ENCODE data around the gene SUFU. TPM values are rescaled to one million over a fixed set of nuclear protein-coding genes. Genes with fewer than 3 reads are reported as not detected.

SUFU gene
- total and polyA plus RNA-seq, 2 of the 4 experiments (the other 2 are of a cell fraction): 2.2 to 11.0 TPM

DNA sequence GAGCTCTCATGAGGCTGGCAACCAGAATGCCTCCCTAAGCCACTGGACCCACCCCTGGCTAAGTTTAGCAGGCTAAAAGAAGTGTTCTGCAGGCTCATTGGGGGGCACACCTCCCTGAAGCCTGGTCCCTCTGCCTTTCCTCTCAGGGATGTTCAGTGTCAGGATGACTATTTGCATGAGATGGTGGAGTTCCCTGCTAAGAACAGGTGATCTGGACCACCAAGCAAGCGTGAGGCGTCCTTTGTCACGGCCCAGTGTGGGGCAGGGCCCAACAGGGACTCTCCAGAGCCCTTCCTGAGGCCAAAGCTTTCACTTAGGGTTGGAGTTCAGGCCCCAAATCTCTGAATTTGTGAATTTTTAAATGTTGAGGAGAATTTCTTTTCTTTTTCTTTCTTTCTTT, 12.0 kb downstream of the SUFU start:
- intact Hi-C loops (cut with micrococcal nuclease) (loop anchor here (5.0 kb wide), 1 partner anchor 42 kb away; no protein-coding TSS in a partner anchor), in situ Hi-C loops (cut with MboI; ENCODE audit: low sequenced_read_pairs) (loop anchor here (5.0 kb wide), 1 partner anchor 57 kb away; no protein-coding TSS in a partner anchor), dilution Hi-C loops (cut with HindIII; ENCODE audit: low sequenced_read_pairs, unreplicated experiment) (no loop called here)
- POLR2A ChIA-PET (ENCODE audit: unreplicated experiment): no interaction called here
- no peaks in the 10 kb centered on the region for H3K27me3 ChIP-seq (ENCODE audit: control insufficient read depth, insufficient read depth, low read length)
- H4K20me1 ChIP-seq (ENCODE audit: insufficient read depth, low read length): peaks cover 9% of the 10 kb centered on the region
- no peak overlapping the region for H2BK120ac ChIP-seq (ENCODE audit: low read depth, low read length)
- CTCF ChIA-PET: interaction anchor here (0.7 to 1.1 kb wide), 2 partner anchors 13 to 42 kb away, joined by 3 to 4 read pairs; no protein-coding TSS in a partner anchor
- H3K9me3 ChIP-seq (ENCODE audit: control insufficient read depth, insufficient read depth, low read length): no peaks in the 10 kb centered on the region
- no peak overlapping the region for H3K27ac ChIP-seq (ENCODE audit: insufficient read depth, low read length)
- no peak overlapping the region for H4K8ac ChIP-seq (ENCODE audit: low read depth in 2 of 2, low read length in 2 of 2)
- H3K4ac ChIP-seq (ENCODE audit: low read depth, low read length): no peak overlapping the region
- H4K91ac ChIP-seq (ENCODE audit: insufficient read depth, low read depth, low read length): no peak overlapping the region
- BruUV-seq (replicated peaks): no TSS peak
- no peak overlapping the region for H3K56ac ChIP-seq (ENCODE audit: extremely low read depth, insufficient read depth, low read length)
- H3K9me1 ChIP-seq (ENCODE audit: insufficient read depth, low read length): peaks cover 13% of the 10 kb centered on the region
- no peak overlapping the region for H3K4me2 ChIP-seq (ENCODE audit: low read depth, low read length)
- no peak overlapping the region for H2AFZ ChIP-seq (replicated peaks; ENCODE audit: low read length, poor library complexity)
- H2AK9ac ChIP-seq (replicated peaks; ENCODE audit: low read depth, low read length, poor library complexity): no peak overlapping the region
- H3K9ac ChIP-seq (ENCODE audit: low read depth, low read length): no peak overlapping the region
- no peak overlapping the region for H3K14ac ChIP-seq (replicated peaks; ENCODE audit: low read depth, low read length)
- no peak overlapping the region for H3K4me3 ChIP-seq (ENCODE audit: insufficient read depth, low read depth, low read length)
- no peak overlapping the region for H2AK5ac ChIP-seq (ENCODE audit: low read depth, low read length)
- 100% methylated on average over 3 of the region's 3 CpGs; no CpG with 5 or more reads in 1 of the 2 experiments for WGBS, 2 experiments (ENCODE audit: extremely low coverage in 2 of 2, insufficient read length in 1 of 2)
- DNase-seq (no peak), ATAC-seq (ENCODE audit: low read depth) (no peak)
- H2BK5ac ChIP-seq (ENCODE audit: low read depth, low read length, poor library complexity, severe bottlenecking): no peak overlapping the region
- H3K36me3 ChIP-seq (ENCODE audit: control insufficient read depth, insufficient read depth, low read length): peaks cover 26% of the 10 kb centered on the region
- no peak overlapping the region for H3K23ac ChIP-seq (ENCODE audit: low read depth, low read length)
- peaks cover 17 to 62% of the 10 kb centered on the region in 2 experiments for H3K79me1 ChIP-seq (ENCODE audit: low read depth in 1 of 2, low read length in 2 of 2)
- no peak overlapping the region for H3K18ac ChIP-seq (ENCODE audit: low read depth, low read length)
- H2BK20ac ChIP-seq (ENCODE audit: low read depth, low read length): no peak overlapping the region
- no peak overlapping the region for H4K5ac ChIP-seq (ENCODE audit: low read depth, low read length)
- peaks cover 3% of the 10 kb centered on the region for H3K4me1 ChIP-seq (ENCODE audit: control insufficient read depth, insufficient read depth, low read length)
- TF ChIP-seq BHLHE40 (IDR thresholded peaks at IDR 0.05; ENCODE audit: low read depth, low read length): no peak
- TF ChIP-seq NFE2L2 (IDR thresholded peaks at IDR 0.05; ENCODE audit: low read depth, low read length): no peak
- no peak for TF ChIP-seq ELK1 (IDR thresholded peaks at IDR 0.05; ENCODE audit: borderline replicate concordance, low read depth, low read length)
- no peak for TF ChIP-seq SMC3 (IDR thresholded peaks at IDR 0.05; ENCODE audit: low read depth, low read length)
- TF ChIP-seq CTCF (conservative IDR thresholded peaks at IDR 0.05; ENCODE audit: low read depth, low read length): no peak
- TF ChIP-seq RFX5 (IDR thresholded peaks at IDR 0.05; ENCODE audit: low read depth, low read length): no peak
- no peak for TF ChIP-seq FOS (IDR thresholded peaks at IDR 0.05; ENCODE audit: low read depth, low read length)
- TF ChIP-seq, protein P1, sequence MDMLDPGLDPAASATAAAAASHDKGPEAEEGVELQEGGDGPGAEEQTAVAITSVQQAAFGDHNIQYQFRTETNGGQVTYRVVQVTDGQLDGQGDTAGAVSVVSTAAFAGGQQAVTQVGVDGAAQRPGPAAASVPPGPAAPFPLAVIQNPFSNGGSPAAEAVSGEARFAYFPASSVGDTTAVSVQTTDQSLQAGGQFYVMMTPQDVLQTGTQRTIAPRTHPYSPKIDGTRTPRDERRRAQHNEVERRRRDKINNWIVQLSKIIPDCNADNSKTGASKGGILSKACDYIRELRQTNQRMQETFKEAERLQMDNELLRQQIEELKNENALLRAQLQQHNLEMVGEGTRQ (IDR thresholded peaks at IDR 0.05; ENCODE audit: low read depth, low read length): no peak
- no peak for TF ChIP-seq RCOR1 (IDR thresholded peaks at IDR 0.05; ENCODE audit: insufficient replicate concordance, low read length)
- no peak for TF ChIP-seq CHD1 (IDR thresholded peaks at IDR 0.05; ENCODE audit: low read depth, low read length)
- TF ChIP-seq MAZ (IDR thresholded peaks at IDR 0.05; ENCODE audit: borderline replicate concordance, low read depth, low read length): no peak
- TF ChIP-seq MXI1 (IDR thresholded peaks at IDR 0.05; ENCODE audit: borderline replicate concordance, low read depth, low read length): no peak
- no peak for TF ChIP-seq POLR2A (IDR thresholded peaks at IDR 0.05; ENCODE audit: low read depth, low read length)
- no peak for TF ChIP-seq MAFK (IDR thresholded peaks at IDR 0.05; ENCODE audit: low read depth, low read length)
- no peak for TF ChIP-seq RAD21 (IDR thresholded peaks at IDR 0.05; ENCODE audit: low read length)
- TF ChIP-seq CEBPB (IDR thresholded peaks at IDR 0.05; ENCODE audit: low read depth, low read length): no peak
- H2BK15ac ChIP-seq (ENCODE audit: low read depth, low read length): no peak overlapping the region

Measured in IMR-90 (cell line).